ENCODE data around the gene FLNC.

The FLNC gene

GRCh38 chr7:128815289-128815942, 14.8 kb upstream of the FLNC start:
- Histone ChIP-seq H3K36me3 (no peaks in the 10 kb centered on the region), H3K4me3 (no peak overlapping the region), H3K4me1 (no peaks in the 10 kb centered on the region), H3K9me3 (no peaks in the 10 kb centered on the region), H3K27ac (no peak overlapping the region), H3K27me3 (no peaks in the 10 kb centered on the region)
- TF ChIP-seq CTCF (IDR thresholded peaks at IDR 0.05), result no peak
- no peak for DNase-seq
- intact Hi-C loops (cut with DNase I; ENCODE audit: low total_unique reads), result no loop called here

GRCh38 chr7:128818694-128819093, 11.5 kb upstream of the FLNC start:
- Histone ChIP-seq H3K4me1 (no peaks in the 10 kb centered on the region), H3K27ac (no peak overlapping the region), H3K27me3 (no peaks in the 10 kb centered on the region), H3K36me3 (no peaks in the 10 kb centered on the region), H3K9me3 (no peaks in the 10 kb centered on the region), H3K4me3 (no peak overlapping the region)
- DNase-seq, result no peak
- intact Hi-C loops (cut with DNase I; ENCODE audit: low total_unique reads), result no loop called here
- TF ChIP-seq CTCF (IDR thresholded peaks at IDR 0.05), result no peak

- H3K27ac ChIP-seq, result no peak overlapping the region
- H3K4me3 ChIP-seq, result no peak overlapping the region
- no peaks in the 10 kb centered on the region for H3K9me3 ChIP-seq
- H3K36me3 ChIP-seq, result no peaks in the 10 kb centered on the region
- no peaks in the 10 kb centered on the region for H3K27me3 ChIP-seq
- no peaks in the 10 kb centered on the region for H3K4me1 ChIP-seq
- DNase-seq, result no peak
- no peak for TF ChIP-seq CTCF (IDR thresholded peaks at IDR 0.05)
- intact Hi-C loops (cut with DNase I; ENCODE audit: low total_unique reads), result no loop called here
Measured at GRCh38 chr7:128821724-128822123, 8.5 kb upstream of the FLNC start.

GRCh38 chr7:128826512-128826911, 3.7 kb upstream of the FLNC start:
- no peak for TF ChIP-seq CTCF (IDR thresholded peaks at IDR 0.05)
- Histone ChIP-seq H3K36me3 (no peaks in the 10 kb centered on the region), H3K9me3 (no peaks in the 10 kb centered on the region), H3K27me3 (no peaks in the 10 kb centered on the region), H3K4me1 (peaks cover 0 to 41% (median 30%) of the 10 kb centered on the region in 4 donors), H3K4me3 (no peak overlapping the region), H3K27ac (peak overlapping the region in 1 of 2 donors; percentile 73)
- intact Hi-C loops (cut with DNase I; ENCODE audit: low total_unique reads), result loop anchor here (5.0 kb wide), 1 partner anchor 34 kb away; the partner anchor contains the start of gene CCDC136
- DNase-seq, result no peak

- intact Hi-C loops (cut with DNase I; ENCODE audit: low total_unique reads), result loop anchor here (5.0 kb wide), 1 partner anchor 35 kb away; the partner anchor contains the start of gene CCDC136
- H3K36me3 ChIP-seq, result no peaks in the 10 kb centered on the region
- no peaks in the 10 kb centered on the region for H3K27me3 ChIP-seq
- TF ChIP-seq CTCF (IDR thresholded peaks at IDR 0.05), result no peak
- H3K4me1 ChIP-seq, result peaks cover 0 to 45% (median 34%) of the 10 kb centered on the region in 4 donors
- peak overlapping the region; percentile 73 to 83 for H3K27ac ChIP-seq
- H3K4me3 ChIP-seq, result no peak overlapping the region
- DNase-seq, result no peak
- H3K9me3 ChIP-seq, result no peaks in the 10 kb centered on the region
Measured at GRCh38 chr7:128826916-128827247, 3.3 kb upstream of the FLNC start.
